MCF 10A (cell line): ENCODE measurements around the gene KIAA1191. TPM values are rescaled to one million over a fixed set of nuclear protein-coding genes. Genes with fewer than 3 reads are reported as not detected.

Experiments used
- BruUV-seq: library from RNA; stranded (reverse); fragments of 400-500 nt; replicated peaks from 2 replicates; lab custom pipeline; 2021; lab: Mats Ljungman, UMichigan
- CTCF ChIA-PET: fragments of 300-600 bp; sonication (Branson Sonifier 250); formaldehyde crosslinking; extraction: SDS; loops from one replicate; lab custom pipeline; 2021; ENCODE audit warnings: antibody characterized with exemption, inconsistent platforms; lab: Yijun Ruan, JAX
- POLR2A ChIA-PET: fragments of 300-600, 350-650 bp; sonication (Branson Sonifier 250); formaldehyde crosslinking; extraction: SDS; loops from one replicate; lab custom pipeline; 2020; ENCODE audit warnings: antibody characterized with exemption, inconsistent platforms; lab: Yijun Ruan, JAX
- DNase-seq: peaks from one replicate; pipeline ENCODE4 v3.0.0-alpha.2; 2018; ENCODE audit not compliant: unreplicated experiment
- H3K27ac Mint-ChIP-seq: one replicate; pipeline ENCODE4 v1.8.0; 2022; ENCODE audit warnings: mild to moderate bottlenecking, low read depth, mixed read lengths; ENCODE audit not compliant: unreplicated experiment
- H3K27me3 Mint-ChIP-seq: one replicate; pipeline ENCODE4 v1.8.0; 2022; ENCODE audit warnings: mixed read lengths; ENCODE audit not compliant: insufficient read depth, unreplicated experiment
- H3K36me3 Mint-ChIP-seq: one replicate; pipeline ENCODE4 v1.8.0; 2022; ENCODE audit warnings: mild to moderate bottlenecking, moderate library complexity, mixed read lengths; ENCODE audit not compliant: insufficient read depth, unreplicated experiment
- H3K4me1 Mint-ChIP-seq: one replicate; pipeline ENCODE4 v1.8.0; 2022; ENCODE audit warnings: mixed read lengths; ENCODE audit not compliant: insufficient read depth, unreplicated experiment
- H3K4me3 Mint-ChIP-seq: one replicate; pipeline ENCODE4 v1.8.0; 2022; ENCODE audit warnings: mild to moderate bottlenecking, moderate library complexity, mixed read lengths; ENCODE audit not compliant: unreplicated experiment
- H3K9me3 Mint-ChIP-seq: one replicate; pipeline ENCODE4 v1.8.0; 2022; ENCODE audit warnings: mixed read lengths; ENCODE audit not compliant: unreplicated experiment
- CTCF ChIP-seq: fragments of 200-600 bp; IDR thresholded peaks from one replicate; pipeline ENCODE4 v1.8.0; 2022; ENCODE audit warnings: antibody characterized with exemption, mild to moderate bottlenecking; ENCODE audit not compliant: unreplicated experiment
- intact Hi-C: fragments of 100-400 bp; cut with micrococcal nuclease; formaldehyde crosslinking; loops from 2 replicates; pipeline ENCODE4 v1.14.1; 2022
- total RNA-seq: library from RNA; stranded (reverse); gene quantifications from 2 replicates; pipeline ENCODE4 v1.2.3, GENCODE V29; 2022

Gene KIAA1191
- total RNA-seq, 1 experiment from 2014 or later, result 92.0 TPM

- Mint-ChIP-seq H3K27me3 (no peaks in the 10 kb centered on the region), H3K27ac (no peak overlapping the region), H3K4me3 (no peak overlapping the region), H3K9me3 (no peaks in the 10 kb centered on the region), H3K36me3 (no peaks in the 10 kb centered on the region), H3K4me1 (peaks cover 6% of the 10 kb centered on the region)
- POLR2A ChIA-PET, result interaction anchor here (1.7 kb wide), 1 partner anchor 10 kb away, joined by 10 read pairs; the partner anchor contains the start of gene KIAA1191
- peak; percentile 42 for DNase-seq
- intact Hi-C loops, result no loop called here
- no peak for TF ChIP-seq CTCF
- CTCF ChIA-PET, result interaction anchor here (0.6 to 1.0 kb wide), 5 partner anchors 13 to 139 kb away, joined by 3 to 5 read pairs (median 3); no protein-coding TSS in a partner anchor
- BruUV-seq, result no TSS peak
Measured at GRCh38 chr5:176371621-176372539, 10.3 kb upstream of the KIAA1191 start.

- no TSS peak for BruUV-seq
- Mint-ChIP-seq H3K4me3 (no peak overlapping the region), H3K27ac (no peak overlapping the region), H3K4me1 (peaks cover 6% of the 10 kb centered on the region), H3K36me3 (no peaks in the 10 kb centered on the region), H3K27me3 (no peaks in the 10 kb centered on the region), H3K9me3 (no peaks in the 10 kb centered on the region)
- CTCF ChIA-PET, result interaction anchor here (0.6 to 1.8 kb wide), 5 partner anchors 8 to 48 kb away, joined by 3 to 5 read pairs (median 3); partner anchors contain the start of gene KIAA1191
- intact Hi-C loops, result no loop called here
- TF ChIP-seq CTCF, result no peak
- POLR2A ChIA-PET, result interaction anchor here (2.0 kb wide), 1 partner anchor 9 kb away, joined by 9 read pairs; the partner anchor contains the start of gene KIAA1191
- DNase-seq, result no peak
Measured at GRCh38 chr5:176369934-176370711, 8.6 kb upstream of the KIAA1191 start.

GRCh38 chr5:176368726-176369125 is 7.2 kb upstream of the KIAA1191 start:
- H3K36me3 Mint-ChIP-seq, result no peaks in the 10 kb centered on the region
- BruUV-seq, result no TSS peak
- ChIA-PET CTCF (interaction anchor here (1.6 to 1.8 kb wide), 2 partner anchors 15 to 79 kb away, joined by 3 to 5 read pairs; partner anchors contain the start of gene FAF2), POLR2A (no interaction called here)
- no peak for TF ChIP-seq CTCF
- H3K9me3 Mint-ChIP-seq, result no peaks in the 10 kb centered on the region
- H3K27ac Mint-ChIP-seq, result no peak overlapping the region
- no peak overlapping the region for H3K4me3 Mint-ChIP-seq
- H3K27me3 Mint-ChIP-seq, result no peaks in the 10 kb centered on the region
- peaks cover 6% of the 10 kb centered on the region for H3K4me1 Mint-ChIP-seq
- intact Hi-C loops, result no loop called here
- no peak for DNase-seq
